NCI-H2107 (cell line): ENCODE data around the gene GPR158.
"Not testable (repeated sequence)": the region's sequence is repeated elsewhere in the genome, so short reads cannot be mapped to it uniquely, and the experiment has no call there.

Source experiments
- DNase-seq: peaks from one replicate; lab custom pipeline; 2025; lab: John Stamatoyannopoulos, UW

The GPR158 gene

DNA sequence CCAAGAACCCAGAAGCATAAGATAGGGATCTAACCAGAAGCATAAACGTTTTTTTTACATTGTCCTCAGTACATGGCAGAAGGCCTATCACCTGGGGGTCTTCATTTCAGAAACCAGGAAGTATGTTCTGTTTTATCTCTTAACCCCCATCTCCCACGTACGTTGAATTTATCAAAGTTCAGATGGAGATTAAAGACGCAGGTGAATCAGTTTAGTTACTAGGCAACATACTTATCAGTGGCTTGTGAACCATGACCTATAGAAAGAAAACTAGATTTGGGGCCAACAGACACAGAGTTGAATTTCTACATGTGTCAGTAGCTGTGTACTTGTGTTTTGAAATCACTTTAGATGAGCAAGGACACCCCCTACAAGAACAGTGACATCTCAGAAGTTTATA lies 122.7 kb downstream of the GPR158 start:
- DNase-seq, result no peak

DNA sequence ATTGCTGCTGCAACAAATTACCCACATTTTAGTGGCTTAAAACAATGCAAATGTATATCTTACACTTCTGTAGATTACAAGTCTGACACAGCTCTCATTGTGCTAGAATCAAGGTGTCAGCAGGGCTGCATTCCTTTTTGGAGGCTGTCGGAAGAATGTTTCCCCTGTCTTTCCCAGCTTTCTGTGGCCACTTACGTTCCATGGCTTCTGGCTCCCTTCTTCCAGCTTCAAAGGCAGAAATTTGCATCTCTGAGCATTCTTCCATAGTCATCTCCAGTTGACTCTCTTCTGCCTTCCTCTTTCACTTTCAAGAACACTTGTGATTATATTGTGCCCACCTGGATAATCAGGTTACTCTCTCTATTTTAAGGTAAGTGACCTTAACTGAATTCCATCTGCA lies 125.3 kb downstream of the GPR158 start:
- DNase-seq, result no peak

DNA sequence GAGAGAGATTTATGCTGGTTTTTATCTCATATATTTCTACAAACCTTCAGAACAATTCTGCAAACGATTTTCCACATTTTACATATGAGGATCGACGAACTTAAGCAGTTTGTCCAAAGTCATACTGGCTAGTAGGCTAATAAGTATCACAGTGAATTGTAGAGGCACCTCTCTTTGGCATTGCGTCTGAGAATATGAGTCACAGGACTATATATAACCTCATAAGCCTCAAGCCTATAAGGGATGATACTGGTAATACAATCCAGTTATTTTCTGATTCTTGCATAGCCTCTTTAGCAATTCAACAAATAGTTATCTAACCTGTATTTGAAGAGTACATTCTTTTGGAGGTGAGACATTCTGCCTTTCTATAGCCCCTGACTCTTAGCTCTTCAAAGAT lies 129.8 kb downstream of the GPR158 start:
- DNase-seq, result no peak

DNA sequence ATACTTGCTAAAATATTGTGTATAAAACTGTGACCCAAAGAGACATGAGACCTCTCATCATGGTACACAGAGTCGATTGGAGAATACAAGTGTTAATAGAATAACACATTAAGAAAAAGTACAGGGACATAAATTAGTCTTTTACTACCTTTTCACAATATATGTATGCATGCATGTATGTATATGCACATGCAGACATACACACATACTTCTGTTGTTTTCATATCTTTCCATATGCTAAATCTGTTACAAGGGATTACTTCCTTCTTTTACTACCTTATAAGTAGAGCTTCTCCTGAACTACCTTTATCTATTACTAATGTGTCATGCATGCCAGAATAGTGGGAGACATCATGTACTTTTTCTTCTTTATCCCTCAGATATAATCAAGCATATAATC lies 131.6 kb downstream of the GPR158 start:
- no peak for DNase-seq

DNA sequence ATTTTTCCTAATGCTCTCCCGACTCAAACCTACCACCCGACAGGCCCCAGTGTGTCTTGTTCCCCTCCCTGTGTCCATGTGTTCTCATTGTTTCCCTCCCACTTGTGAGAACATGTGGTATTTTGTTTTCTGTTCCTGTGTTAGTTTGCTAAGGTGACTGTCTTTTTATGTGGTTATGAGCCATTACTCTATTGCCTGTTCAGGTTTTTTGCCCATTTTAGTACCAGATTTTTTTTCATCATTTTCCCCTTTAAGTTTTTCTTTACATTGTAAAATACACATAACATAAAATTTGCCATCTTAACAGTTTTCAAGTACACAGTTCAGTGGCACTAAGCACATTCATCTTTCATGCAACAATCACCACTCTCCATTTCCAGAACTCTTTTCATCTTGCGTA lies 133.5 kb downstream of the GPR158 start:
- no peak for DNase-seq

DNA sequence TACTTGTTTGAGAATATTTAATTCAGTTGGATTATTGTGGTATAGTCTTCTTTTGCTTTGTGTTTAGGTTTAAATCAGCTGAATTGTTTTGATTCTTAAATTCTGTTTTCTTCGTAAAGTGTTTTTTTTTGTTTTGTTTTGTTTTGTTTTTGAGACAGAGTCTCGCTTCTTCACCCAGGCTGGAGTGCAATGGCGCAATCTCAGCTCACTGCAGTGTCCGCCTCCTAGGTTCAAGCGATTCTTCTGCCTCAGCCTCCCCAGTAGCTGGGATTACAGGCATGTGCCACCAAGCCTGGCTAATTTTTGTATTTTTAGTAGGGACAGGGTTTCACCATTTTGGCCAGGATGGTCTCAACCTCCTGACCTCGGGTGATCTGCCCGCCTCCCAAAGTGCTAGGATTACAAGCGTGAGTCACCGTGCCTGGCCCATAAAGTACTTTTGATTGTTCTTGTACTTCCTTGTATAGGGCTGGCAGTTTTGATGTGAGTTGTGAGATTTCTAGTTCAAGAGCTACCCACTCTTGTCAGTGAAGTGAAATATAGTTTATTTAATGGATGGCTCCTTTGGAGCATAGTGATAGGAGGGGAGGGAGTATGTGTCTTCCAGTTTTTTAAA lies 142.9 kb downstream of the GPR158 start:
- DNase-seq, result not testable (repeated sequence)

DNA sequence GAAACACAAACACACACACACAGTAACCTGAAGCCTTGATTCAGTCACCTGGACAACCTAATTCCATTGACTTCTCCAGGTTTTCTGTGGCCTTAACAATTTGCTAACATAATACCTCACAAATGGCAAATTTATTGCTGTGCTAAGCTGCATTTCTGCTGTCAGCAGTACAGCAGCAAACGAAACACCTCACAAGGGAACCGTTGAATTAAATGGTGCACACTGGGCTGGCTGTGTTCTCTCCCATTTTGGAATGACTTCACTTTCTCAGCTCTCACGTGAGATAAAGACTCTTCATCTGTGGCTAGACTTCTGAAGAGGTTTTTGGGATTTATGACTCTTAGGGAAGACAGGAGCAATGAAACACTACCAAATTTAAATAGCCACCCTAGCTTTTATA lies 152.5 kb downstream of the GPR158 start:
- no peak for DNase-seq

DNA sequence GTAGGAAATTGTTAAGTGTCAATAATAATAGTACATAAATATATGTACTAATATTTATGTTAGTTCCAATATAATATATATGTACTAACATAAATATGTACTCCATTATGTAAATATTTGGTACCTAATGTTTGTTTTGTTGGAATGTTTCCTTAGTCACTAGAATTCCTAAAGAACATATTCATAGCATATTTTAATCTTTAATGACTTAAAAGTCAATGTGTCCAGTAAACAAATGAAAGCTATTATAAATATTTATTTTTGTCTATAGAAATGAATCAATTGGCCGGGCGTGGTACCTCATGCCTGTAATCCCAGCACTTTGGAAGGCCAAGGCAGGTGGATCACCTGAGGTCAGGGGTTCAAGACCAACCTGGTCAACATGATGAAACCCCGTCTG lies 153.6 kb downstream of the GPR158 start:
- DNase-seq, result no peak

DNA sequence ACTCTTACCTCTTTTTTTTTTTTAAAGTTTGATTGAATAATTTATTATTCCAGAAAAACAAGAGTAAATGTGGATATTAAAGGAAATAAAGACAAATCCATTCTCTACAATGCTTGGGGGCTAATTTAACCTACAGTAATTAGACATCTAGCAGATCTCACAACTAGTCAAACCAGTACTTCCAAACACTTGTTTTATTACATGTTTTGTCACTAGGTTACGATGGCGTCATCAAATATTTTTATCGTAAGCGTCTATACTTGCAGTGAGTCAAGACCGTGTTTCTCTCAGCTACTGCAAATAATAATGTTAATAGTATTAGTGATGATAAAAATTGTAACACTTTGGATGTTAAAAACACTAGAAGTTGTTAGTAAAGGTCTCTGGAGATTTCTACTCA lies 154.8 kb downstream of the GPR158 start:
- DNase-seq, result not testable (repeated sequence)

DNA sequence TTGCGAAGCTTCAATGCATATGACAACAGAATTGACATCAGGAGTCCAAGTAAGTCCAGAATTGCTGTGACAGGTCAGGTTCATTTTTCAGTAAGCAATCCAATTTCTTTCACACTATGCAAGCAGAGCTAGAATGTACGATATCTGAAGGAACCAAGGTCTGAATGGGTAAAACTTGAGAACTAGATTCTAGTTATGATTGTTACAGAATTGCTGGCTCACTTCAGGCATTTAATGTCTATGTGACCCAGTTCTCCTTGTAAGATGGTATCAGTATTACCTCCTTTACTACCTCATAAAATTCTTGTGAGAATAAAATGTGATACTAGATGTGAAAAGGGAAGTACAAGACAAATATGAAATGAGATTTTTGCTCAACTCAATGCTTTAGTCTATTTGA lies 159.6 kb downstream of the GPR158 start:
- no peak for DNase-seq

DNA sequence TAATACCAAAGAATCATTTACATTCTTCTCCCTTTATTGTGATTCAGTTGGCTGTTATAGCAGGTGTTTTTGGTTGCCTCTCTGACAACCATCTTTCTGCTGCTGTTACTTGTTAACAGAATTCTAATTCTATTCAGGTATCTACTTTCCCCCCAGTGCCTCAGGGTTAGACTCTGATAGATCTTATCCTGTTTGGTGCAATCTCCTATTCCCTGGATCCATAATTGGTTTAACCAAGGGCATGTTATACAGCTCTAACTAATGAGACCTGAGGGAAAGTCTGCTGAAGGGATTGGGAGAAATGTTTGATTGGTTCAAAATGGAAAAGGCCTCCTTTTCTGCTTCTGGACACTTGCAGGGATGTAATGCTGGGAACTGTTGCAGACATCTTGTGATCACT lies 161.5 kb downstream of the GPR158 start:
- no peak for DNase-seq

DNA sequence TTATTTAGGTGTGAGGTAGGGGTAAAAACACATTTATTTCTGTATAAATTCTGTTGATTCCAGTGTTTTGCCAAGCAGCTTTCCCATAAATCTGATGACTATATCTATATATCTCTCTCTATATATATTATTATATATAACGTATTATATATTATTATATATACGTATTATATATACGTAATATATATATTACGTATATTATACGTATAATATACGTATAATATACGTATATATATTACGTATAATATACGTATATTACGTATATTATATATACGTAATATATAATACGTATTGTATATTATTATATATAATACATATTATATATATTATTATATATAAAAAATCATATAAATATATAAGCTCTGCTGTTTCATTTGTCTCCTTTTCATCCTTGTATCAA lies 163.5 kb downstream of the GPR158 start:
- no peak for DNase-seq

DNA sequence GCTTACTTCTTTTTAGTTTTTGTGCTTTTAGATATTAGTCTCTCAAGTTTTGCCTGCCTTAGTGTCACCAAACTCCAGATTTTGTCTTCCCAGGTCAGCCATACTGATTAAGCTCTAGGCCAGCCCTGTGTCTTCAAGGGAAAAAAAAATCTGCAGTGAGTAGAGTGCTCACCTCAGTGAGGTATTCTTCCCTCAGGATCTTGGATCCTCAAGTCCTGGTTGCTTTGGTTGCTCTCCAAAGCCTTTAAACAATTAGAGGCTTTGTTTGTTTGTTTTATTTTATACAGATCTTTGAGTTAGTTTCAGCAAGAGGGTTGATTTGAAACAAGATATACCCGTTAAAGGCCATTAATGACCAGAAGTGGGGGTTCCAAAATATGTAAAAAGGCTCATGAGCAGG lies 165.2 kb downstream of the GPR158 start:
- DNase-seq, result no peak

DNA sequence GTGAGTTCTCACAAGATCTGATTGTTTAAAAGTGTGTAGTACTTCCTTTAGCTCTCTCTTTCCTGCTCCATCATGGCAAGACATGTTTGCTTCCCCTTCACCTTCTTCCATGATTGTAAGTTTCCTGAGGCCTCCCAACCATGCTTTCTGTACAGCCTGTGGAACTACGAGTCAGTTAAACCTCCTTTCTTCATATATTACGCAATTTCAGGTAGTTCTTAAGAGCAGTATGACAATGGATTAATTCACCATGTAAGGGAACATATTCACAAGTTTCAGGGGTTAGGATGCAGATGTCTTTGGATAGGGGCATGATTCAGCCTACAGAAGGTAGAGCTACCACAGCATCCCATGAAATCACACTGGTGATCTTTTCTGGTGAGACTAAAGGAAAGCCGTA lies 174.7 kb downstream of the GPR158 start:
- no peak for DNase-seq

DNA sequence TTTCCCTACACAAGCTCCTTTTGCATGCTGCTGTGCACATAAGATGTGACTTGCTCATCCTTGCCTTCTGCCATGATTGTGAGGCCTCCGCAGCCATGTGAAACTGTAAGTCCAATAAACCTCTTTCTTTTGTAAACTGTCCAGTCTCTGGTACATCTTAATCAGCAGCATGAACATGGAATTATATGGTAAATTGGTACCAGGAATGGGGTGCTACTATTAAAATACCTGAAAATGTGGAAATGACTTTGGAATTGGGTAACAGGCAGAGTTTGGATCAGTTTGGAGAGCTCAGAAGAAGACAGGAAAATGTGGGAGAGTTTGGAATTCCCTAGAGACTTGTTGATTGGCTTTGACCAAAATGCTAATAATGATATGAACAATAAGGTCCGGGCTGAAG lies 181.8 kb downstream of the GPR158 start:
- no peak for DNase-seq

DNA sequence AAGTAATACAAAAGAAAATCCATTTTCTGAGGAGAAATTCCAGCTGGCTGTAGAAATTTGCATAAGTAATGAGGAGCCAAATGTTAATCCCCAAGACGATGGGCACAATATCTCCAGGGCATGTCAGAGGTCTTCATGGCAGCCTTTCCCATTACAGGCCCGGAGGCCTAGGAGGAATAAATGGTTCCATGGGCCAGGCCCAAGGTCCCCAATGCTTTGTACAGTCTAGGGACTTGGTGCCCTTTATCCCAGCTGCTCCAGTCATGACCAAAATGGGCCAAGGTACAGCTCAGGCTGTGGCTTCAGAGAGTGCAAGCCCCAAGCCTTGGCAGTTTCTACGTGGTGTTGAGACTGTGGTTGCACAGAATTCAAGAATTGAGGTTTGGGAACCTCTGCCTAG lies 182.5 kb downstream of the GPR158 start:
- DNase-seq, result no peak

DNA sequence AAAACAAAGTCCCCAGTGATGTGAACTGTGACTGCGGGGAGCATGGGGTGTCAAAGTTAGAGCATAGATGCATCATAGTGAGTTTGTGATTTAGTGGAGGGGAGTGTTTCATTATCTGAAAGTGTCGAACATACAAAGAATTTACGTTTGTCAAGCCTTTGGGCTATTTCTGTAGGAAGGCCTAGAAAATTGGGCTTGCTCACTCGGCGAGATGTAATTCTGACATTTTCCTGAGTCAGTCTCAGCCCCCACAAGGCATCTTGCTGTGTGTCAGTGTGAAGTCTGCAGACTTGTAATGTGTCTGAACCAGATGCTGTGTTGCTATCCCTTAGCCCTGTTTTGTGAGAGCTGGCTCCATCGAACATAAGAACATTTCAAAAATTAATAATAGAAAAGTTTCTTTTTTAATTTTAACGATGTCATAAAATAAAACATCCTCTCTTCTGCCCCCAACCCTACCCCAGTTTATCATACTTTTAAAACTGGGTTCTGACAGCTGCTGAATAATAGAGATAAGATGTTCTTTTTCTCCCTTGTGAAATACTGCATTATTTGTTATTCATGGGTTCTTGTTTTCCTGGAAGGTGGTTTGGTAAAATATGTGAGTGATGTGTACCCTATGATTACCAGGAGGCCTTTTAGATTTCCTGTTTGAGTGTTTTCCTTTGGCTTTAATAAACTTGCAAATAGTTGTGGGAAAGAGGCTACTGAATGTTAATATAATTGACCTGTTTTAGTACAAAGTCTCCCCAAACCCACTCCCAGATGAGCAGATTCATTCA lies 207.4 kb downstream of the GPR158 start:
- no peak for DNase-seq

DNA sequence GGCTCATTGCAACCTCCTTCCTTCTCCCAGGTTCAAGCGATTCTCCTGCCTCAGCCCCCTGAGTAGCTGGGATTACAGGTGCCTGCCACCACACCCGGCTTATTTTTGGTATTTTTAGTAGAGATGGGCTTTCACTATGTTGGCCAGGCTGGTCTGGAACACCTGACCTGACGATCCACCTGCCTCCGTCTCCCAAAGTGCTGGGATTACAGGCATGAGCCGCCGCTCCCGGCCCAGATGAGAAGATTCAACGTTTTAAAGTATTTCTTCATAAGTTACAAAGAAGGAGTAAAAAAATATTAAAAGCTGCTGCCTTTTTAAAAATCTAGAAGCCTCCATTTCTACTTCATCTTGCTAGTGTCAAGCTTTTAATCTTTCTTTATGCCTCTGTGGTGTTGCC lies 208.1 kb downstream of the GPR158 start:
- not testable (repeated sequence) for DNase-seq

DNA sequence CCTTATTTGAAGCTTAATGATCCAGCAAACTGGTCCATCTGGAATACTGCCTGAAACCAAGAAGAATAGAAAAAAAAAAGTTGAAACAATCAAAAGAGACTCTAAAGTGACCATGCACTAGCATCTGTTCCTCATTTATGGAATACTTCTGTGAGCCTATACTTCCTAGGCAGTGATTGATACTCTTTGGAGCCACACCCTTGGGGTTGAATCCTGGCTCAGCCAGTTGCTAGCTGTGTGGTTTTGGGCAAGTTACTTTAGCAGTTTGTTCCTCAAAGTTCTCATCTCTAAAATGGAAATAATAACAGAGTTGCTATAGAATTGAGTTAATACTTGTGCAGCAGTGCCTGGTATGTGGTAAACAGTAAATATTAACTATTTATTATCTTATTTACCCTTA lies 208.9 kb downstream of the GPR158 start:
- DNase-seq, result no peak

DNA sequence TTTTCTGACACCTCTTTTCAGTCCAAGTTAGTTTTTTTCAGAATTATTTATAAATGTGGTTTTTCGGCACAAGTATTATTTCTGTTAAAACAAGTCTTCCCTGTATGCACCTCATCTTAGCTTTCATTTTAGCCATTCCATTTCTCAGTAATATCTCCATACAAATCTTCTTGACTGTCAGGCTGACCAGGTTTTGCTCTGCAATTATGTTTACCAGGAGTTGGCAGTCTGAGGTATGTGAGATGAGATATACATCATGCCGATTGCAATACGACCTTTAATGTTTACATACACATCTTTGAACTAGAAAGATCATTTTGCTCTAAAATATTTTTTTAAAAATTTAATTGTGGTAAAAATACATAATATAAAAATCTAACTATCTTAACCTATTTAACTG lies 209.8 kb downstream of the GPR158 start:
- no peak for DNase-seq

DNA sequence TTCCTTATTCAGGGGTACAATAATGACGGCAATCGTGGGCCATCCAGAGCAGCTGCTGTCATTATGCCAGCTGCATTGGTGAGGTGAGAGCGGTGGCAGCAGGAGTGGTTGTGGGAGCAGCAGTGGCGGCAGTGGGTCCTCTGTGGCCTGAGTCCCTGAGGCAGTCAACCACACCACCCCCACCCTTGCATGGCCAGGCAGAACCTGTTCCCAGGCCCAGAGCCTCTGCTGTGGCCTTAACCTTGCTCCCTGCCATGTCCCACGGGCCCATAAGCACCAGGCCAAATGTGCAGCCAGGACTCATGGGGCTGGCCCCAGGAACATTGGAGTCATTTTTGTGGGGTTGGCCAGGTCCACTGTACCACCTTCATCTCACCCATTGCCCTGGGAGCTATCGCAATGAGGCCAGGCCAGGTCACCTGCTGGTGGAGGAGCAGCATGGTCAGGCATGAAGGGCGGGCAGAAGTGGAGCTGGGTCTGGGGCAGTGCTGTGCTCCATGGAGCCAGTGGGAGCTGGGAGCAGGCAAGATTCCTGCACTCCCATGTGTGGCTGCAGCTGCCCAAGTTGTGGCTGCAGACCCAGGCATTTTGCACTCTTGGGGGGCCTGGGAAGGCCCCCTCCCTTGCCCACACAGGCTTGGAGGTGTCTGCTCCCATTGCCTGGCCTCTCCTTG lies 213.5 kb downstream of the GPR158 start:
- DNase-seq, result no peak

DNA sequence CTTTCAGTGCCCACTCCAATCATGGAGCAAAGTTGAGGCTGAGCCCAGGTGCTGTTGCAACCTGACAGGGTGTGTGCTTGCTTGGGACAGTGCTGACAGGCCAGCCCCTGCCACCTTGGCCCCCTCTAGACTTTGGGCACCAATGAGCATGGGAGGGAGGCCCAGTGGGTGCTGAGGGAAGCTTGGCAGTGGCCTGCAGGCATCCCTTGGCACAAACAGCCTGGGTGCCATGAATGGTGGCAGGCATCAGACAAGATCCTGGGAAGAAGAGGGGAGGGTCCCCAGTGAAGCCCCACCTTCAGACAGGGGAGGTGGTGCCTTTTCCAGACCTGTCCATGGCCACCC lies 214.0 kb downstream of the GPR158 start:
- DNase-seq, result no peak

DNA sequence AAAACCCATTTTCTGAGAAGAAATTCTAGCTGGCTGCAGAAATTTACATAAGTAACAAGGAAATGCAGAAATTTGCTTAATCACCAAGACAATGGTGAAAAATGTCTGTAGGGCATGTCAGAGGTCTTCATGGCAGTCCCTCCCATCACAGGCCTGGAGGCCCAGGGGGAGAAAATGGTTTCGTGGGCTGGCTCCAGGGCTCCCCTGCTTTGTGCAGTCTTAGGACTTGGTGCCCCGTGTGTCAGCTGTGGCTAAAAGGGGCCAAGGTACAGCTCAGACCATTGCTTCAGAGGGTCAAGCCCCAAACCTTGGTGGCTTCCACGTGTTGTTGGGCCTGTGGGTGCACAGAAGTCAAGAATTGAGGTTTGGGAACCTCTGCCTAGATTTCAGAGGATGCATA lies 215.9 kb downstream of the GPR158 start:
- DNase-seq, result no peak

DNA sequence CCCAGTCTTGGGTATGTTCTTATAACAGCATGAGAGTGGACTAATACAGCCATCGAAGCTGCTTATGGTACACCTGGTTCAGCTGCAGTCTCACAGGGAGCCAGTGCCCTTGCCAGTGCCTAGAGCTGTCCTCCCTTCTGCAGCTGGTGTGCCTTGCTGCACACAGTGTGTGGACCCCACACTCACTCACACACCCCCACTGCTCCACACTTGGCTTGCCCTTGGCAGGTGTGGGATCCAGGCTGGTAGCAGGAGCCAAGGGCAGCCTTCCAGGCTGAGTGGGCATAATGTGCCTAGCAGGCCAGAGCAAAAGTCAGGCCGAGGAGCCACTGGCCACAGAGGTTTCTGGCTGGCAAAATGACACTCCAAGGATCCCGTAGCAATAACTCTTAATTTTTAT lies 217.3 kb downstream of the GPR158 start:
- DNase-seq, result no peak
